ENCODE measurements around the gene PAX5. TPM values are rescaled to one million over a fixed set of nuclear protein-coding genes. Genes with fewer than 3 reads are reported as not detected.
A peak's percentile ranks its signal among the peaks of the same experiment; 100 is the strongest.

PAX5 gene
- total and polyA plus RNA-seq, 2 of the 13 experiments (the other 11 are each of a cell fraction or from before 2014, with no cell fraction given) = not detected

- TF ChIP-seq PHF21A (CRISPR knock-in tag; IDR thresholded peaks at IDR 0.05) (peak; percentile 39; the same call in 1 of the 2 replicates), FLYWCH1 (CRISPR knock-in tag; IDR thresholded peaks at IDR 0.05) (no peak), ZNF235 (CRISPR knock-in tag; IDR thresholded peaks at IDR 0.05; ENCODE audit: borderline replicate concordance) (no peak), ZNF547 (CRISPR knock-in tag; IDR thresholded peaks at IDR 0.05) (no peak), SP5 (CRISPR knock-in tag; IDR thresholded peaks at IDR 0.05; ENCODE audit: borderline replicate concordance, low read depth) (peak; percentile 52; the same call in 1 of the 2 replicates), RBM22 (optimal IDR thresholded peaks at IDR 0.05; ENCODE audit: low read length) (no peak), FIP1L1 (IDR thresholded peaks at IDR 0.05; ENCODE audit: borderline replicate concordance, insufficient read depth, low read depth, low read length) (no peak), ZNF720 (CRISPR knock-in tag; IDR thresholded peaks at IDR 0.05) (no peak), SMYD3 (CRISPR knock-in tag; IDR thresholded peaks at IDR 0.05) (no peak), PRDM15 (CRISPR knock-in tag; IDR thresholded peaks at IDR 0.05) (no peak), ZNF263 (CRISPR knock-in tag; IDR thresholded peaks at IDR 0.05) (peak; percentile 98), NR2C2 (CRISPR knock-in tag; IDR thresholded peaks at IDR 0.05; ENCODE audit: borderline replicate concordance) (peak; percentile 45; the same call in 1 of the 2 replicates), ZNF781 (CRISPR knock-in tag; IDR thresholded peaks at IDR 0.05; ENCODE audit: borderline replicate concordance, not compliant biosample characterization) (no peak), ATF3 (CRISPR knock-in tag; IDR thresholded peaks at IDR 0.05) (no peak), KLF15 (CRISPR knock-in tag; IDR thresholded peaks at IDR 0.05; ENCODE audit: borderline replicate concordance) (no peak), ZNF552 (CRISPR knock-in tag; IDR thresholded peaks at IDR 0.05; ENCODE audit: borderline replicate concordance) (no peak), SIX1 (CRISPR knock-in tag; IDR thresholded peaks at IDR 0.05; ENCODE audit: borderline replicate concordance) (no peak), ZSCAN20 (CRISPR knock-in tag; IDR thresholded peaks at IDR 0.05; ENCODE audit: borderline replicate concordance) (no peak), ATM (IDR thresholded peaks at IDR 0.05; ENCODE audit: borderline replicate concordance) (no peak), ZNF609 (CRISPR knock-in tag; IDR thresholded peaks at IDR 0.05; ENCODE audit: borderline replicate concordance) (peak; percentile 52; the same call in 1 of the 2 replicates), ZNF670 (CRISPR knock-in tag; IDR thresholded peaks at IDR 0.05; ENCODE audit: borderline replicate concordance) (no peak)
Observed at GRCh38 chr9:36969216-36969771, 64.8 kb downstream of the PAX5 start (continued).

All from HepG2 (cell line).